HG02840 (cell line): ENCODE data around the gene TMEM214.
A peak's percentile ranks its signal among the peaks of the same experiment; 100 is the strongest.

Experiments
- ATAC-seq: cut with Tn5 transposase; IDR thresholded peaks from one replicate; pipeline ENCODE4 v1.9.1; 2021; ENCODE audit warnings: mild to moderate bottlenecking, moderate library complexity, moderate number of reproducible peaks; ENCODE audit not compliant: unreplicated experiment, low FRiP score

The TMEM214 gene

GRCh38 chr2:27009083-27009482, 23.7 kb upstream of the TMEM214 start:
- no peak for ATAC-seq

- no peak for ATAC-seq
Observed at GRCh38 chr2:27009716-27010115, 23.0 kb upstream of the TMEM214 start.

GRCh38 chr2:27010139-27010538, 22.6 kb upstream of the TMEM214 start:
- ATAC-seq = no peak

- no peak for ATAC-seq
Observed at GRCh38 chr2:27013738-27014137, 19.0 kb upstream of the TMEM214 start.

- no peak for ATAC-seq
Observed at GRCh38 chr2:27014771-27015433, 17.9 kb upstream of the TMEM214 start.

GRCh38 chr2:27016801-27017325, 15.9 kb upstream of the TMEM214 start:
- ATAC-seq = no peak

GRCh38 chr2:27018142-27018541, 14.6 kb upstream of the TMEM214 start:
- no peak for ATAC-seq

GRCh38 chr2:27019459-27019858, 13.3 kb upstream of the TMEM214 start:
- no peak for ATAC-seq

GRCh38 chr2:27019931-27020855, 12.6 kb upstream of the TMEM214 start:
- ATAC-seq = no peak

- no peak for ATAC-seq
Observed at GRCh38 chr2:27021253-27022049, 11.3 kb upstream of the TMEM214 start.

- ATAC-seq = no peak
Observed at GRCh38 chr2:27023740-27024139, 9.0 kb upstream of the TMEM214 start.

- no peak for ATAC-seq
Observed at GRCh38 chr2:27024188-27024587, 8.6 kb upstream of the TMEM214 start.

- ATAC-seq = no peak
Observed at GRCh38 chr2:27024812-27025211, 8.0 kb upstream of the TMEM214 start.

GRCh38 chr2:27025281-27025800, 7.4 kb upstream of the TMEM214 start:
- ATAC-seq = no peak

- no peak for ATAC-seq
Observed at GRCh38 chr2:27025861-27026851, 6.6 kb upstream of the TMEM214 start.

GRCh38 chr2:27027211-27027651, 5.5 kb upstream of the TMEM214 start:
- ATAC-seq = no peak

- ATAC-seq = no peak
Observed at GRCh38 chr2:27029051-27029450, 3.7 kb upstream of the TMEM214 start.

GRCh38 chr2:27033253-27033852, 588 bp downstream of the TMEM214 start:
- peak; percentile 8 for ATAC-seq

GRCh38 chr2:27038012-27038411, 5.2 kb downstream of the TMEM214 start:
- no peak for ATAC-seq
